GM23338 (cell line): Measurements from ENCODE around the gene SMIM33. TPM values are rescaled to one million over a fixed set of nuclear protein-coding genes. Genes with fewer than 3 reads are reported as not detected.

Experiments used
- polyA plus RNA-seq: library from polyadenylated mRNA; unstranded; fragments of >200 nt; fragmentation: Nextera tagmentation; extraction: Ambion mirVana; gene quantifications from 2 replicates; pipeline ENCODE4 v1.2.1, GENCODE V29; 2016
- small RNA-seq: library from RNA; depleted of rRNA; stranded (forward); fragments of <200 nt; gene quantifications from one replicate; pipeline ENCODE3, GENCODE V24; 2014; ENCODE audit warnings: low replicate concordance
- total RNA-seq: library from RNA; depleted of rRNA; stranded (reverse); fragments of >200 nt; shearing (Covaris generic); gene quantifications from 2 replicates; pipeline ENCODE4 v1.2.3, GENCODE V29; 2014; rRNA removed

SMIM33 gene
- total and polyA plus RNA-seq, 2 experiments from 2014 or later = not detected

Small RNAs within 50 kb of the gene (small RNA-seq; reads per million reads assigned to genes)
- gene RNU5B-4P = 0.90 reads per million, percentile 58 among the genes with 10 or more reads in this experiment

Other genes with a start within 250 kb of the SMIM33 start
- 506 and 546 TPM in 2 replicates for gene MATR3, start 177.3 kb upstream of the SMIM33 start, total RNA-seq
- gene MATR3, start 177.3 kb upstream of the SMIM33 start, polyA plus RNA-seq = 226 and 278 TPM in 2 replicates
- 132 and 148 TPM in 2 replicates for gene PAIP2, start 129.2 kb upstream of the SMIM33 start, total RNA-seq
- gene PAIP2, start 129.2 kb upstream of the SMIM33 start, polyA plus RNA-seq = 226 and 277 TPM in 2 replicates
- not detected in 2 replicates for gene SLC23A1, start 87.7 kb upstream of the SMIM33 start, total RNA-seq
- 0.16 and 0.29 TPM in 2 replicates for gene SLC23A1, start 87.7 kb upstream of the SMIM33 start, polyA plus RNA-seq
- 1.6 TPM in 1 of 2 replicates, not detected in the other for gene MZB1, start 81.1 kb upstream of the SMIM33 start, total RNA-seq
- 0.52 and 0.71 TPM in 2 replicates for gene MZB1, start 81.1 kb upstream of the SMIM33 start, polyA plus RNA-seq
- gene PROB1, start 75.9 kb upstream of the SMIM33 start, total RNA-seq = 2.7 and 3.1 TPM in 2 replicates
- gene PROB1, start 75.9 kb upstream of the SMIM33 start, polyA plus RNA-seq = 0.54 and 0.73 TPM in 2 replicates
- 7.1 and 16.0 TPM in 2 replicates for gene SPATA24, start 66.9 kb upstream of the SMIM33 start, total RNA-seq
- 20.6 and 22.4 TPM in 2 replicates for gene SPATA24, start 66.9 kb upstream of the SMIM33 start, polyA plus RNA-seq
- gene DNAJC18, start 31.5 kb upstream of the SMIM33 start, total RNA-seq = 14.2 and 18.9 TPM in 2 replicates
- gene DNAJC18, start 31.5 kb upstream of the SMIM33 start, polyA plus RNA-seq = 13.4 and 15.1 TPM in 2 replicates
- gene ECSCR, start 8.3 kb upstream of the SMIM33 start, total RNA-seq = 1.2 and 2.2 TPM in 2 replicates
- 2.5 and 2.6 TPM in 2 replicates for gene ECSCR, start 8.3 kb upstream of the SMIM33 start, polyA plus RNA-seq
- 0.39 TPM in 1 of 2 replicates, not detected in the other for gene STING1, start 11.8 kb downstream of the SMIM33 start, total RNA-seq
- 0.30 and 0.66 TPM in 2 replicates for gene STING1, start 11.8 kb downstream of the SMIM33 start, polyA plus RNA-seq
- gene UBE2D2, start 90.3 kb downstream of the SMIM33 start, total RNA-seq = 101 and 120 TPM in 2 replicates
- gene UBE2D2, start 90.3 kb downstream of the SMIM33 start, polyA plus RNA-seq = 166 and 172 TPM in 2 replicates
- gene CXXC5, start 177.3 kb downstream of the SMIM33 start, total RNA-seq = 97.9 and 111 TPM in 2 replicates
- 63.3 and 65.0 TPM in 2 replicates for gene CXXC5, start 177.3 kb downstream of the SMIM33 start, polyA plus RNA-seq